Gastrocnemius medialis (tissue), 4 donors: ENCODE measurements around the gene CLNK. TPM values are rescaled to one million over a fixed set of nuclear protein-coding genes. Genes with fewer than 3 reads are reported as not detected.

Source experiments
- ATAC-seq, 2 donors: fragments of 150-250 bp; one replicate each; pipeline ENCODE4 v1.9.1; 2016
- DNase-seq, 2 donors: peaks; one replicate each; pipeline ENCODE4 v3.0.0-alpha.2; 2019
- H3K27ac ChIP-seq, 4 donors: fragments of 200-600 bp; sonication (generic); 1 replicate in 1 of 4; 2 replicates in 3 of 4; pipeline ENCODE4 v1.5.1; 2016 to 2018; ENCODE audit warnings: mild to moderate bottlenecking in 2 of 4, moderate library complexity in 1 of 4
- H3K27me3 ChIP-seq, 3 donors: fragments of 200-600 bp; sonication (generic) in 2 of 3; 1 replicate in 1 of 3; 2 replicates in 2 of 3; pipeline versions ENCODE4 v1.5.1 to v1.6.0; 2016 to 2019; ENCODE audit warnings: mild to moderate bottlenecking in 1 of 3, moderate library complexity in 1 of 3
- H3K36me3 ChIP-seq, 2 donors: fragments of 200-600 bp; sonication (generic) in 1 of 2; one replicate each; pipeline ENCODE4 v1.5.1; 2017 to 2018
- H3K4me1 ChIP-seq, 2 donors: fragments of 200-600 bp; sonication (generic) in 1 of 2; one replicate each; pipeline ENCODE4 v1.5.1; 2016 to 2017; ENCODE audit warnings: mild to moderate bottlenecking in 2 of 2
- H3K4me3 ChIP-seq, 4 donors: fragments of 200-600 bp; sonication (generic) in 3 of 4; 1 replicate in 1 of 4; 2 replicates in 3 of 4; pipeline ENCODE4 v1.5.1; 2016 to 2019; ENCODE audit warnings: mild to moderate bottlenecking in 2 of 4
- H3K9me3 ChIP-seq, 3 donors: fragments of 200-600 bp; sonication (generic) in 2 of 3; 1 replicate in 1 of 3; 2 replicates in 2 of 3; pipeline ENCODE4 v1.5.1; 2016 to 2019
- CTCF ChIP-seq, 5 experiments: fragments of 450-650 bp in 3 of 5; fragments of 200-600 bp in 2 of 5; sonication (generic) in 2 of 5; IDR thresholded peaks in 4 of 5; conservative IDR thresholded peaks in 1 of 5; 1 replicate in 4 of 5; 2 replicates in 1 of 5; pipeline ENCODE4 v1.5.1; 2016 to 2019; ENCODE audit warnings: antibody characterized with exemption in 5 of 5, mild to moderate bottlenecking in 3 of 5, moderate library complexity in 3 of 5
- POLR2A ChIP-seq, 2 donors: fragments of 450-650 bp; IDR thresholded peaks; one replicate each; pipeline ENCODE4 v1.6.1; 2017; ENCODE audit warnings: antibody characterized with exemption in 2 of 2, mild to moderate bottlenecking in 2 of 2, moderate library complexity in 2 of 2
- in situ Hi-C, 4 donors: fragments of 200-750 bp; cut with MboI; loops; one replicate each; pipeline versions ENCODE4 v1.15.0 to v1.8.0; 2017; ENCODE audit warnings: low sequenced_read_pairs in 4 of 4
- intact Hi-C: fragments of 100-400 bp; cut with DNase I; formaldehyde crosslinking; loops from one replicate; pipeline ENCODE4 v1.15.1; 2023; ENCODE audit warnings: low total_unique reads
- total RNA-seq, 4 donors: library from RNA; depleted of rRNA; stranded (reverse); fragments of >200 nt; gene quantifications; one replicate each; pipeline versions ENCODE4 v1.1.0 to v1.2.3, GENCODE V29; 2016

The CLNK gene
- total RNA-seq, 4 donors from 2014 or later = not detected

- intact Hi-C loops (loop anchor here (5.0 kb wide), 1 partner anchor 392 kb away; no protein-coding TSS in a partner anchor), in situ Hi-C loops (loop anchor here in 2 of 4 donors (5.0 to 25.0 kb wide), 2 partner anchors 392 to 1158 kb away; no protein-coding TSS in a partner anchor)
- Histone ChIP-seq H3K36me3 (no peaks in the 10 kb centered on the region), H3K9me3 (no peaks in the 10 kb centered on the region), H3K27ac (no peak overlapping the region), H3K4me3 (no peak overlapping the region), H3K4me1 (no peaks in the 10 kb centered on the region), H3K27me3 (peaks cover 0 to 4% (median 0%) of the 10 kb centered on the region in 3 donors)
- ATAC-seq (no peak), DNase-seq (no peak)
- TF ChIP-seq CTCF (IDR thresholded peaks at IDR 0.05 in 4 of 5, conservative IDR thresholded peaks at IDR 0.05 in 1 of 5) (no peak), POLR2A (IDR thresholded peaks at IDR 0.05) (no peak)
These were observed 130.4 kb downstream of the CLNK start for GRCh38 chr4:10554121-10554520.

GRCh38 chr4:10552591-10553280 is 131.8 kb downstream of the CLNK start:
- Histone ChIP-seq H3K9me3 (no peaks in the 10 kb centered on the region), H3K27ac (no peak overlapping the region), H3K36me3 (no peaks in the 10 kb centered on the region), H3K4me1 (no peaks in the 10 kb centered on the region), H3K4me3 (no peak overlapping the region), H3K27me3 (peaks cover 0 to 2% (median 0%) of the 10 kb centered on the region in 3 donors)
- DNase-seq = no peak
- no peak for TF ChIP-seq CTCF (IDR thresholded peaks at IDR 0.05 in 4 of 5, conservative IDR thresholded peaks at IDR 0.05 in 1 of 5)
- no peak for TF ChIP-seq POLR2A (IDR thresholded peaks at IDR 0.05)
- no peak for ATAC-seq
- intact Hi-C loops = loop anchor here (5.0 kb wide), 1 partner anchor 390 kb away; no protein-coding TSS in a partner anchor
- in situ Hi-C loops = loop anchor here in 2 of 4 donors (5.0 to 25.0 kb wide), 2 partner anchors 390 to 1160 kb away; no protein-coding TSS in a partner anchor

- DNase-seq (no peak), ATAC-seq (no peak)
- no peaks in the 10 kb centered on the region for H3K36me3 ChIP-seq
- TF ChIP-seq CTCF (IDR thresholded peaks at IDR 0.05 in 4 of 5, conservative IDR thresholded peaks at IDR 0.05 in 1 of 5) (no peak), POLR2A (IDR thresholded peaks at IDR 0.05) (no peak)
- H3K9me3 ChIP-seq = no peaks in the 10 kb centered on the region
- H3K4me1 ChIP-seq = no peaks in the 10 kb centered on the region
- no peak overlapping the region for H3K4me3 ChIP-seq
- no peak overlapping the region for H3K27ac ChIP-seq
- H3K27me3 ChIP-seq = no peaks in the 10 kb centered on the region
- intact Hi-C loops (no loop called here), in situ Hi-C loops (no loop called here)
These were observed 148.7 kb downstream of the CLNK start for GRCh38 chr4:10535912-10536311.

- ATAC-seq = no peak
- Histone ChIP-seq H3K4me3 (no peak overlapping the region), H3K27me3 (no peaks in the 10 kb centered on the region), H3K27ac (no peak overlapping the region), H3K9me3 (no peaks in the 10 kb centered on the region), H3K4me1 (no peaks in the 10 kb centered on the region), H3K36me3 (no peaks in the 10 kb centered on the region)
- intact Hi-C loops (no loop called here), in situ Hi-C loops (no loop called here)
- DNase-seq = no peak
- TF ChIP-seq CTCF (IDR thresholded peaks at IDR 0.05 in 4 of 5, conservative IDR thresholded peaks at IDR 0.05 in 1 of 5) (no peak), POLR2A (IDR thresholded peaks at IDR 0.05) (no peak)
These were observed 149.7 kb downstream of the CLNK start for GRCh38 chr4:10534820-10535219.
